Pancreas (tissue), 10 donors: ENCODE measurements around the gene KRTAP2-3. TPM values are rescaled to one million over a fixed set of nuclear protein-coding genes. Genes with fewer than 3 reads are reported as not detected.
A peak's percentile ranks its signal among the peaks of the same experiment; 100 is the strongest.
"Not testable (repeated sequence)": the region's sequence is repeated elsewhere in the genome, so short reads cannot be mapped to it uniquely, and the experiment has no call there.

Experiments
- ATAC-seq, 4 donors: fragments of 200-7000 bp; cut with Tn5 transposase; one replicate each; pipeline versions ENCODE4 v1.8.0 to v1.9.1; 2020; ENCODE audit warnings: mild to moderate bottlenecking in 4 of 4, moderate library complexity in 4 of 4
- DNase-seq, 6 donors: peaks; one replicate each; pipeline ENCODE4 v3.0.0-alpha.2; 2020
- FAIRE-seq: peaks from 2 replicates; lab custom pipeline; 2012; peaks lifted over from hg19 to GRCh38; lab: Jason Lieb, UNC
- H3K27ac ChIP-seq, 4 donors: fragments of 200-600 bp; sonication (generic); 1 replicate in 3 of 4; 2 replicates in 1 of 4; pipeline versions ENCODE4 v1.5.0 to v1.8.0; 2020
- H3K27me3 ChIP-seq, 4 donors: fragments of 200-600 bp; one replicate each; pipeline ENCODE4 v1.8.0; 2021
- H3K36me3 ChIP-seq, 3 donors: fragments of 200-600 bp; sonication (generic) in 1 of 3; one replicate each; pipeline versions ENCODE4 v1.5.0 to v1.8.0; 2020 to 2021
- H3K4me1 ChIP-seq, 3 donors: fragments of 200-600 bp; one replicate each; pipeline ENCODE4 v1.8.0; 2021
- H3K4me3 ChIP-seq, 4 donors: fragments of 200-600 bp; sonication (generic) in 2 of 4; one replicate each; pipeline versions ENCODE4 v1.5.0 to v1.8.0; 2020 to 2021
- H3K9me3 ChIP-seq, 4 donors: fragments of 200-600 bp; one replicate each; pipeline ENCODE4 v1.8.0; 2021
- CTCF ChIP-seq, 4 donors: fragments of 200-600 bp; sonication (generic) in 3 of 4; IDR thresholded peaks; one replicate each; pipeline versions ENCODE4 v1.5.0 to v1.8.0; 2021; ENCODE audit warnings: antibody characterized with exemption in 4 of 4
- WGBS, 2 donors: extraction: QIAGEN DNeasy Blood & Tissue Kit; methylation state at CpG; one replicate each; pipeline ENCODE4 v1.1.7; 2013; 5-methylcytosine and 5-hydroxymethylcytosine counted together
- intact Hi-C, 3 donors: fragments of 100-400 bp; cut with DNase I; formaldehyde crosslinking; loops; one replicate each; pipeline versions ENCODE4 v1.11.1 to v1.14.2; 2022
- polyA plus RNA-seq, 2 donors: library from polyadenylated mRNA; stranded (reverse); fragments of 200-250 nt; gene quantifications; one replicate each; pipeline ENCODE4 v1.2.3, GENCODE V29; 2013
- total RNA-seq, 6 donors: library from RNA; stranded (reverse); fragmentation: NEBNext Ultra II Directional in 4 of 6; extraction: Animal tissue kit (Norgen Biotek cat#: 25700) in 4 of 6; gene quantifications; one replicate each; pipeline versions ENCODE4 v1.2.1 to v1.2.4, GENCODE V29; 2021 to 2023
- donor health status: healthy with polysubstance abuse.
- donor health status: DM: no; HTN: no; CAD: no; lungs with moderate emphysema.
- donor health status: DM: no; HTN: no; CAD: no.
- donor health status: control.
- donor health status: control.
- donor health status: Bipolar disorder and iron deficiency.
- donor health status: DM: yes; HTN: yes; CAD: no.
- donor health status: DM: no; HTN: no; CAD: no.
- donor health status: DM: no; HTN: no; CAD: no.
- donor health status: DM: yes; HTN: yes; CAD: no.

Gene KRTAP2-3
- total and polyA plus RNA-seq, 8 donors = not detected

GRCh38 chr17:41063449-41063848 lies 3.5 kb upstream of the KRTAP2-3 start:
- H3K9me3 ChIP-seq = no peaks in the 10 kb centered on the region
- DNase-seq (no peak), FAIRE-seq (no peak), ATAC-seq (no peak)
- intact Hi-C loops = no loop called here
- no peak overlapping the region for H3K4me3 ChIP-seq
- 63% methylated on average over 4 of the region's 4 CpGs for WGBS, 2 donors
- H3K4me1 ChIP-seq = no peaks in the 10 kb centered on the region
- no peak overlapping the region for H3K27ac ChIP-seq
- H3K27me3 ChIP-seq = peaks cover 0 to 9% (median 1%) of the 10 kb centered on the region in 4 donors
- TF ChIP-seq CTCF (IDR thresholded peaks at IDR 0.05) = no peak
- H3K36me3 ChIP-seq = no peaks in the 10 kb centered on the region

- Histone ChIP-seq H3K27me3 (peaks cover 0 to 10% (median 3%) of the 10 kb centered on the region in 4 donors), H3K9me3 (no peaks in the 10 kb centered on the region), H3K4me3 (no peak overlapping the region), H3K36me3 (no peaks in the 10 kb centered on the region), H3K4me1 (no peaks in the 10 kb centered on the region), H3K27ac (no peak overlapping the region)
- intact Hi-C loops = no loop called here
- ATAC-seq (peak in 1 of 4 donors; percentile 29), FAIRE-seq (no peak), DNase-seq (no peak)
- TF ChIP-seq CTCF (IDR thresholded peaks at IDR 0.05) = no peak
- 65 to 72% methylated on average over 1 of the region's 1 CpG for WGBS, 2 donors
Measured at GRCh38 chr17:41061964-41062363, 2.0 kb upstream of the KRTAP2-3 start.

GRCh38 chr17:41059276-41060051 lies 450 bp downstream of the KRTAP2-3 start:
- FAIRE-seq, H3K4me3 ChIP-seq, DNase-seq, H3K36me3 ChIP-seq, H3K4me1 ChIP-seq, H3K27ac ChIP-seq, H3K27me3 ChIP-seq, ATAC-seq, H3K9me3 ChIP-seq, intact Hi-C loops: not testable (repeated sequence)
- WGBS, 2 donors = 23 to 33% methylated on average over 10 to 13 of the region's 31 CpGs

- FAIRE-seq (no peak), ATAC-seq (no peak), DNase-seq (no peak)
- H3K4me1 ChIP-seq = no peaks in the 10 kb centered on the region
- intact Hi-C loops = no loop called here
- no peaks in the 10 kb centered on the region for H3K9me3 ChIP-seq
- H3K4me3 ChIP-seq = no peak overlapping the region
- no peak for TF ChIP-seq CTCF (IDR thresholded peaks at IDR 0.05)
- no peak overlapping the region for H3K27ac ChIP-seq
- H3K27me3 ChIP-seq = peaks cover 0 to 10% (median 3%) of the 10 kb centered on the region in 4 donors
- no peaks in the 10 kb centered on the region for H3K36me3 ChIP-seq
- WGBS, 2 donors = 67 to 86% methylated on average over 5 of the region's 5 CpGs
Measured at GRCh38 chr17:41058741-41059140, 1.2 kb downstream of the KRTAP2-3 start.

- TF ChIP-seq CTCF (IDR thresholded peaks at IDR 0.05) = no peak
- WGBS, 2 donors = 88 to 93% methylated on average over 1 of the region's 1 CpG
- no peaks in the 10 kb centered on the region for H3K36me3 ChIP-seq
- FAIRE-seq (no peak), ATAC-seq (no peak), DNase-seq (no peak)
- no peak overlapping the region for H3K4me3 ChIP-seq
- H3K4me1 ChIP-seq = no peaks in the 10 kb centered on the region
- H3K27ac ChIP-seq = no peak overlapping the region
- H3K27me3 ChIP-seq = peaks cover 0 to 10% (median 3%) of the 10 kb centered on the region in 4 donors
- intact Hi-C loops = no loop called here
- no peaks in the 10 kb centered on the region for H3K9me3 ChIP-seq
Measured at GRCh38 chr17:41057547-41057946, 2.4 kb downstream of the KRTAP2-3 start.

- FAIRE-seq, H3K4me1 ChIP-seq, ATAC-seq, H3K36me3 ChIP-seq, H3K4me3 ChIP-seq, intact Hi-C loops, H3K27ac ChIP-seq, DNase-seq, H3K27me3 ChIP-seq, H3K9me3 ChIP-seq: not testable (repeated sequence)
- WGBS, 2 donors = 29 to 30% methylated on average over 1 of the region's 6 CpGs
Measured at GRCh38 chr17:41055130-41055529, 4.8 kb downstream of the KRTAP2-3 start, which contains the start of gene KRTAP2-2. Gene KRTAP2-2 (minus strand): TSS chr17:41055230. CDS start chr17:41055211, 19 bp downstream.

- H3K36me3 ChIP-seq, H3K27ac ChIP-seq, FAIRE-seq, DNase-seq, H3K4me1 ChIP-seq, H3K27me3 ChIP-seq, H3K4me3 ChIP-seq, intact Hi-C loops, H3K9me3 ChIP-seq, ATAC-seq: not testable (repeated sequence)
- WGBS, 2 donors = 54 to 58% methylated on average over 7 to 9 of the region's 9 CpGs
Measured at GRCh38 chr17:41054556-41054955, 5.4 kb downstream of the KRTAP2-3 start.
